Stimulated activated CD4-positive, alpha-beta T cell treated with anti-CD3 and anti-CD28 coated beads, Interleukin-15, amount 100 ng/mL, for 1 hour (primary cell): ENCODE results near the gene SSTR5.
"Not testable (repeated sequence)": the region's sequence is repeated elsewhere in the genome, so short reads cannot be mapped to it uniquely, and the experiment has no call there.

Experiments used
- DNase-seq, 2 donors: peaks; one replicate each; pipeline ENCODE4 v3.0.0-alpha.2; 2020; ENCODE audit warnings: low read depth in 1 of 2, low spot score in 1 of 2

The SSTR5 gene

DNA sequence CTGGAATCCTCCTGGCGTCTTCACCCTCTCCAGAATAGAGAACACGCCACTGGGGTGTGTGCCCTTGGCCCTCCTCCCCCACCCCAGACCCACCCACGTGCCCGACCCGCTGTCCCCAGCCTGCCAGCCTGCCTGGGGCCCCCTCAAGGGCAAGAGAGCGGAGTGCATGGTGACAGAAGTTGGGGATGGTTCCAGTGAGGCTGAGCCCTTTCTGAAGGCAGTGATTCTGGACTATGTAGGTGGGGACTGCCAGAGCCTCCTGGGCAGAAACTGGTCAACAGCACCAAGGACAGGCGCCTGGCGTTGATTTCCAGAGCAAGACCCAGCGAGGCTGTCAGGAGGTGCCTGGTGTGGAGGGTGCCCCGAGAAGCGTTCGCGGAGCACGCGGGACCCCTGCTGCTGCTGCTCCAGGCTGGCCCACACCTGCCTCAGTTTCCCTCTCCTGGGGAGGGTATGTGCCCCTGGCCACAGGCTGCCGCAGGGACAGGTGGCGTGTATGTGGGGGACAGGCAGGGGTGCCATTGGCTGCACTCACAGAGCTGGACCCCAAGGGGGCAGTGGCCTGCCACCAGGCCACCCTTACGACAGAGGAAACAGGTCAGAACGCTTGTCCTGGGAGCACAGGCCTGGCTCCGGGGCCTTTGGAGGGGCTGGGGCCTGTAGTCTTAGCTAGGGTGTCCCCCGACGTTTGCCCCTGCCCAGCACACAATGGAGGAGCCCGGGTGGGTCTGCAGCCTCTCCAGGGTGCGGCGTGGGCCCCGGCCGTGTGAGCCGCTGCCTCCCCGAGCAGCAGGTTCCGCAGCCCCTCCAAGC is 1.2 kb downstream of the SSTR5 start:
- DNase-seq: no peak

GRCh38 chr16:1074379-1074649 is 1.8 kb downstream of the SSTR5 start:
- DNase-seq: no peak

DNA sequence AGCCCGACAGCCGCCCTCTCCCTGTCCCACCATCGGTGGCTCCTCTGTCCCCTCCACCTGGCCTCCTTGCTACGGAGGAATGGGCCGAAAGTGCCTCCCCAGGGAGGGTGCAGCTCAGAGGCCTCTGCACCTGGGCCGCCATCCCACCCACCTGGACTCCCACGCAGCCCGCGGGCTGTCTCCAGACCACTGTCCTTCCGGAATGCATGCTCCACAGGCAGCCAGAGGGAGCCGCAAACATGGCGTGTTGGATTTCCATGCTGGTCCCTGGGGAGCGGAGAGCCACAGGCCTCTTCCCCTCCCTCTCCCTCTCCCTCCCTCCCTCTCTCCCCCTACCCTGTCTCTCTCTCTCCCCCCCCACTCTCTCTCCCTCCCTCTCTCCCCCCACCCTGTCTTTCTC is 3.0 kb downstream of the SSTR5 start:
- DNase-seq: no peak

DNA sequence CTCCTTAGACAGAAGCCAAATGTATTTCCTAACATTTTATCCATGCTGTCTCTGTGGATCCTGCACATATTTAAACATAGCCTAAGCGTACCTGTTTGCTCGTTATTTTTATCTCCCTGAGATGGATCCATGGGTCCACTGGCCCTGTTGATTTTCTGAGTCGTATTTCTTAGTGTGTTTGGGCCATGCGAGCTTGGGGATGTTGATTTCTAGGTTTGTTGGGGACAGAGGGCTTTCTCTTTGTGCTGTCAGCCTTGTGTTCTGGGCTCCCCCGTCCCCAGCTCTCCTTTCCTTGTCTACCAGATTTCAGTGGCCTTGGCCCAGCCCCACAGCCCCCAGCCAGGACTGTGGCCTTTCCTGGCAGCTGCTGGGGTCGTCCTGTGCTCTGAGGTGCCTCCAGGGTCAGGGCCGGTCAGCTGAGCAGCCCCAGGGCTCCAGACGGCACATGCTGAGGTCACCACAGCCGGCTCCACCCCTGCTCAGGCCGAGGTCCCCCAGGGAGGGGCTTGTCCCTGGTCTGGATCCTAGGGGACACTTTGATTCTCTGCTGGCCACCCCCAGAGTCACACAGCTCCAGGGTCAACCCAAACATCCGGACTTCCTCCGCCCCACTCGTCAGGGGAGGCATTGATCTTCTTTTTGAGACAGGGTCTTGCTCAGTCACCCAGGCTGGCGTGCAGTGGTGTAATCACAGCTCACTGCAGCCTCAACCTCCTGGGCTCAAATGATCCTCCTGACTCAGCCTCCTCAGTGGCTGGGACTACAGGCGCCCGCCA is 4.4 kb downstream of the SSTR5 start:
- DNase-seq: no peak

GRCh38 chr16:1077877-1078578 is 5.5 kb downstream of the SSTR5 start:
- no peak for DNase-seq

DNA sequence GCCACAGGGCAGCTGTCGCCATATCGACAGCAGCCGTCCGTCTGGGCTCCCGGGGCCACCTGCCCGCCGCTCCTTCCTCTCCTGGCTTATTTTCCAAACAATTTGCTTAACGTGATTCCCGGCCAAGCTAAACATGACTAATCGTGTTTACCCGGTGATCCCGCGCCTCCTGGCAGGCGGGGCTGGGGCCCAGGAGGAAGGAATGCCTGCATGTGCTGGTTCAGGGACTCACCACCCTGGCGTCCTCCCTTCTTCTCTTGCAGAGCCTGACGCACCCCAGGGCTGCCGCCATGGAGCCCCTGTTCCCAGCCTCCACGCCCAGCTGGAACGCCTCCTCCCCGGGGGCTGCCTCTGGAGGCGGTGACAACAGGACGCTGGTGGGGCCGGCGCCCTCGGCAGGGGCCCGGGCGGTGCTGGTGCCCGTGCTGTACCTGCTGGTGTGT is 6.1 kb downstream of the SSTR5 start:
- no peak for DNase-seq

GRCh38 chr16:1079341-1079740 is 6.8 kb downstream of the SSTR5 start:
- no peak for DNase-seq

DNA sequence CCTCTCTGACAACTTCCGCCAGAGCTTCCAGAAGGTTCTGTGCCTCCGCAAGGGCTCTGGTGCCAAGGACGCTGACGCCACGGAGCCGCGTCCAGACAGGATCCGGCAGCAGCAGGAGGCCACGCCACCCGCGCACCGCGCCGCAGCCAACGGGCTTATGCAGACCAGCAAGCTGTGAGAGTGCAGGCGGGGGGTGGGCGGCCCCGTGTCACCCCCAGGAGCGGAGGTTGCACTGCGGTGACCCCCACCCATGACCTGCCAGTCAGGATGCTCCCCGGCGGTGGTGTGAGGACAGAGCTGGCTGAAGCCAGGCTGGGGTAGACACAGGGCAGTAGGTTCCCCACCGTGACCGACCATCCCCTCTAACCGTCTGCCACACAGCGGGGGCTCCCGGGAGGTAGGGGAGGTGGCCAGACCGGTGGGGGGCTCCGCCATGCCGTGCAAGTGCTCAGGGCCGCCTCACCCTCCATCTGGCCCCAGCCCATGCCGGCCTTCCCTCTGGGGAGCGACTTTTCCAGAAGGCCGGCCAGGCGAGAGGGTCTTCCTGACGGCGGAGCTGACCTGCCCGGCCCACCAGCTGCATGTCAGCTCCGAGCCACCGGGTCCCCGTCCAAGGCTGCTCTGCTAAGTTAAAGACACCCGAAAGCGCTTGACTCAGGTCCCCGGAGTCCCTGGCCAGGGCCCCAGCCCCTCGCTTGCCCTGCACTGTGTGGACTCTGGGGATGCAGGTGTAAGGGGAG is 7.4 kb downstream of the SSTR5 start:
- DNase-seq: no peak

DNA sequence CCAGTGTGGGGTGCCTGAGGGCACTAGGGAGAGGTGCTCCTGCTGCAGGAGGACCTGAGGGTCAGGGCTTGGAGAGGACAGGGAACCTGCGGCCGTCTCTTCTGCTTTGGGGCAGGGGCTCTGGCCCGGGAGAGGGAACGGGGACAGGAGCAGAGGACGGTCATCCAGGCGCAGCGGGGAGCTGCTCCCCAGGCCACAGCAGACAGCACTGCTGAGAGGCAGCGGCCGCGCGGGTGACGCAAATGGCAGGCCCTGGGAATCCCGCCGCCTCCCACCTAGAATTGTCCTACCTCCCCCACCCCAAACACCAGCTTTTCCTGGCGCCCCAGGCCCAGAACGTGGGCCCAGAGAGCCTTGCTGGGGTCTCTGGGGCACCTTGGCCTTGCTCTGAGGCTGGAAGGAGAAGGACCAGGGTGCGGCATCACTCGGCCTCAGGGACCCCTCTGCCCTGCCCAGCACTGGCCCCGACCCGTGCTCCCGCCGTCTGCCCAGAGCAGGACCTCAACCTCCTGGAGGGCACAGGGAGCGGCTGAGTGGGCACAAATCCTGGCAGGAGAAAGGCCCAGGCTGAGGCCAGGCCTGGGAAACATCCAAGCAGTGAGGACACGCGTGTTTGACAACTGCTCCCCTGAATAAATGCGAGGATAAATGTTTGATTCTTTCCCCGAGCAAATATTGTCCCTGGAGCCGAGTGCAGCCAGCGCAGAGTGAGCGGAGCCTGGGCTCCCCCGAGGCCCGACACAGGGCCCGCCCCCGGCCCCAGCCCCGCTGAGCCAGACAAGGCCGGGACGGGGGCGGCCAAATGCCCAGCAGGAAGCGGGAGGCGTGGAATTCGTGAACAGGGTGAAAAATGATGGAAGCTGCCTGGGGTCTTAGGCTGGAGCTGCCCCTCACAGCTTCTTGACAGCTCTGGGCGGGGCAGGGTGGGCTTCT is 8.5 kb downstream of the SSTR5 start:
- no peak for DNase-seq

- no peak for DNase-seq
Measured at GRCh38 chr16:1081734-1082265, 9.3 kb downstream of the SSTR5 start.

DNA sequence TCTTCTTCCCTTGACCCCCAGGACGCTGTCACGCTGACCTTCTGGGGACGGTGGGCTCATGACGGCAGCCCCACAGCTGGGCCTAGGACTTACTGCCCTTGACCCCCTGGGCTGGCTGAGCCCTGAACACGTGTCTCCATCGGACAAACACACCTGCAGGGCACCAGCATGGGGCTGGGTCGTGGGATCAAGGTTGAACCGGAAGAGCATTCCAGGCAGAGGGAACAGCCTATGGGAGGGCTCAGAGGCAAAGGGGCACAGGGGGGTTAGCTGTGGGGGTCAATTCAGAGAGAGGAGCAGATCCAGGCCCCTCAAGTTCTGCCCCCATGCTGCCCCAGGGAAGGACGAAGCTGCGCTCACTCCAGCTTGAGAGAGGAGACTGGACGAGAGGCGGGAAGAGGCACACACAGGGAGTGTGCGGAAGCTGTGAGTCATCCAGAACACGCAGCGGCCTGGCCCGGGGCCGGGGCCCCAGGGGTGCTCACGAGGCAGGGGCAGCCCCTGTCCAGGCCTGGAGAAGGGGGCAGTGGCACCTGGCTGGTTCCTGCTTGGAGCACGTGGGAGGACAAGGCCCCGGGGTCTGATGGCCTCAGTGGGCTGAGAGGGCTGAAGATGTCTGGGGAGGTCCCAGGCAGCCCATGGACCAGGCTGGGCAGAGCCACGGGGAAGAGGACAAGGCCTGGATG is 9.9 kb downstream of the SSTR5 start:
- DNase-seq: no peak

GRCh38 chr16:1082952-1083675 is 10.6 kb downstream of the SSTR5 start:
- DNase-seq: no peak

DNA sequence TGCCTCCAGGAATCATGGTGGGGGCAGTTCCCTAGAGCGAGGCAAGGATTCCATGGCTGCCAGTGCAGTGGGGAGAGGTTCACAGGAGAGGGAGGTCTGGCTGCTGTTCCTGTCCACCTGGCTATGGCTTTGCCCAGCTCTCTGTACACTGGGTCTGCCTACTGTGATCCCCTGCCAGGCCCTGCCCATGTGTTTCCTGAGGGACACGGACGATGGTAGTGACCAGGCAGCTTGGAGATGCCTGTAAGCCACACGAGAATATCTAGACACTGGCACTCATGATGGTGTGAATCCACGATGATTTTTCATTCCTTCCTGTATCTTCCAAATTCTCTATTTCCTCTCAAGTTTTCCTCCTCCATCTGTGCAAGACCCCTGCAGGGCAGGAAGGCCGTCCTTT is 12.4 kb downstream of the SSTR5 start:
- DNase-seq: no peak

DNA sequence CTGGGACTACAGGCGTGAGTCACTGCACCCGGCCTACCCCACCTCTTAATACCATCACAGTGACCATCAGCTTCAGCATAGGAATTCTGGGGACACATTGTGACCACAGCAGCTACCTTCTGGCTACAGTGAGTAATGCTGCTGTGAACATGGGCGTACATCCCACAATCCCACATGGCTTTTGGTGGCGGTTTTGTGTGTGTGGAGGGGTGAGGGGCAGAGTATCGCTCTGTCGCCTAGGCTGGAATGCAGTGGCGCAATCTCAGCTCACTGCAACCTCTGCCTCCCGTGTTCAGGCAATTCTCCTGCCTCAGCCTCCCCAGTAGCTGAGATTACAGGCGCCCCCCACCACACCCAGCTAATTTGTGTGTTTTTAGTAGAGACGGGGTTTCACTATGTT is 13.9 kb downstream of the SSTR5 start:
- not testable (repeated sequence) for DNase-seq

- no peak for DNase-seq
Measured at GRCh38 chr16:1088295-1089170, 16.0 kb downstream of the SSTR5 start.

DNA sequence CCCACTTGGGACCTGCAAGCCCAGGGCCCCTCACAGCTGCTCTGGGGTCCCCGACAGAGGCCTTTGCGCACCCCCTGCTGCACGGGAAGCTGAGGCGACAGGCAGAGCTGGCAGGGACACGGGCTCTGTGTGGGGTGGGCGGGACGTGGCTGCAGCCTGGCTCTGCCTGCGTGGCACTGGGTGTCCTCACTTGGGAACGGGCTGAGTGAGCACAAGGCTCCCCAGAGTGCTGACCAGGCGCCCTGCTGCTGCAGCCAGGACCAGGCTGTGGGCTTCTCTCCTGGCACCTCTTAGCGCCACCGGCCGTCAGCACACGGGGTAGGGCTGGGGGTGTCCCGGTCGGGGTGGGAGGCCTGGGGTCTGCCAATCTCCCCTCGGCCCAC is 16.9 kb downstream of the SSTR5 start:
- DNase-seq: no peak

DNA sequence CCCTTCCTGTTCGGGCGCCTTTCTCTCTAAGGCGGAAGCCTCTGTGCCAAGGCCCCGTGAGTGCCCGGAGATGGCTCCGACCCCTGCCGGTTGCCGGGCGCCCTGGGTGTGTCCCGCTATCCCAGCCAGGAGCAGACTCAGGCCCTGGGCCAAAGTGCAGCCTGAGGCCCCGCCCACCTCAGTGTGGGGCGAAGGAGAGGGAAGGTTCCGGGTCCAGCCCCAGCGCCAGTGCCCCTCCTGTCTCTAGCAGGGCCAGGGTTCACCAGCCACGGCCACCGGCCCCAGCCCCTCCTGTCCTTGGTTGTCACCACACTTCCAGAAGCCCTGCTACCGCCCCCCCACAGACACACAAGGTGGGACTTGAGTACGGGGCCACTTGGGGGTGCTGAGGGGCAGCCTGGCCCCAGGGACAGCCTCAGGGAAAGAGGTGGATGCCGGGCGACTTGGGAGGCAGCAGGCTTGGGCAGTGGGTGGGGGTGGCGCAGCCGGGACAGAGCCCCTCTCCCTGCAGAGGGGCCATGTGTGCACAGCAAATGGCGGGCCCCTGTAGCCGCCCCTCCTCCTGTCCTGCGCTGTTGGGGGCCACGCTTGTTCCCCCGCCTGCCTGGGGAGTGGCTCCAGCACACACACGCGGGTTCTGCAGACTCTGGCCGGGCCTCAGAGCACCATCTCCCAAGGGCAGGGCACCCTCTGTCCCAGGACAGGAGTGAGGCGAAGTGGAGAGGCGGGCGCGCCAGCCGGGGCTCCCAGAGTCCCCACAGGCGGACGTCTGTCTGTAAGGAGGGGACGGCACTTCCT is 17.5 kb downstream of the SSTR5 start:
- DNase-seq: no peak
